DMS 273 (cell line): ENCODE data around the gene TAS1R2.
"Not testable (repeated sequence)": the region's sequence is repeated elsewhere in the genome, so short reads cannot be mapped to it uniquely, and the experiment has no call there.

Experiments used
- DNase-seq: peaks from one replicate; lab custom pipeline; 2025; ENCODE audit not compliant: unreplicated experiment; lab: John Stamatoyannopoulos, UW

The TAS1R2 gene

DNA sequence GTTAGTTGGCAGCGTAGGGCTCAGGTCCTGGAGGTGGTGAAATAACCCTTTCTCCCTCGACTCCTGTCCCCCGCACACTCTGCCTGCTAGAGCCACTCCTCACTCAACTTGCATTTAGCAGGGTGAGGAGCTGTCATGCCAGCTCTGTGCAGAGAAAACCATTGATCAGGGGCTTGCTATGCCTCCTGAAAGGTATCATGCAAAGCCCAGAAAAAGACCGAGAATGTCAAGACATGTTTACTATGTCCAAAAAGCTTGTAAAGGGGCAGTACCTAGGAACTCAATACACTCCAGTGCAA is 24.9 kb upstream of the TAS1R2 start:
- DNase-seq, result no peak

DNA sequence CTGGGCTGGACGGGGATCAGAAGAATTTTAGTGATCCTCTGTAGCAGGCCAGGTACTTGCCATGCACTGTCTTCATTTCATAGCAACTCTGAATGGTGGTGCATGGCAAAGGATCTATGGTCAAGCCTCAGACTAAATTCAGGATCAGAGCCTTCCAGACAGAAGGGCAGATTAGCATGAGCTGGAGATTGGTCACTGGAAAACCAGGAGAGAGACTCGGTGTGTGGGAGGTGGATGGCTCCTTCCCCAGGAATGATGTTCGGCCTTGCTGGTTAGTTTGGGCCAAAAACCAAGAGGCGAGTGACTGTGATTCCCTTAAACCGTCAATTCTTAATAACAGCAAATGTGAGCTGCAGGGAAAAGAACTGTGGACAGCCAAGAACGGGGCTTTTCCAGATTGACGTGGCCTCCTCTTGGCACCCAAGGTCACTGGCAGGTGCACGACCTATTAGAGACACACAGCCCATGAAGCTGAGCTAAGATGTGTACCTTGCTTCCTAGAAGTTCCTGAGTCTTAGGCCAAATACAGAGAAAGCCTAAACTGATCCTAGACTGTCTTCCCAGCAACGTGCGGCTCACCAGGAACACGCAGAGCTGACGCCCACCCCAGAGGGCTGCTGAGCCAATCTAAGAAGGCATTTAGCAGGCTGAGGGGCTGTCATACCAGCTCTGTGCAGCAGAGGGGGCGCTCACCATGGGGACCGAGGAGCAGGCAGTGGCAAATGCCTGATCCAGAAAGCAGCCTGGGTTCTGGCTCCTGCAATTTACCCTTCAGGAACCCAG is 24.4 kb upstream of the TAS1R2 start:
- peak; percentile 89 for DNase-seq

GRCh38 chr1:18883079-18883478 is 23.6 kb upstream of the TAS1R2 start:
- no peak for DNase-seq

DNA sequence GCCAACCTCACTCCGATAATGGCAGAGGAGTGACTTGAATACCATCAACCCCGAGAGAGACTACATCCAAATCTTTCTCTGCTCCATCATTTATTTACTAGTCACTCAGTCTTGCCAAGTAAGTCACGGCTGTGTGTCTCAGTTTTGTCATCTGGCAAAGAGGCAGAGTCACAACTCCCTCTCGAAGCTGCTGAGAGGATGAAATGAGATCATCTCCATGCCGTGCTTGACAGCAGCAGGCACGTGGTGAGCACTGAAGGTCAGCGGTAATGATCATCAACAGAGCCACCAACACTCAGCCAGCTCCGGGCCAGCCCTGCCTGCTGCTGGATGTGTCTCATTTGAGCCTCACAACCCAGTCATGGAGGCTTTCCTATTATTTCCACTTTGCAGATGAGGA is 23.0 kb upstream of the TAS1R2 start:
- DNase-seq, result no peak

DNA sequence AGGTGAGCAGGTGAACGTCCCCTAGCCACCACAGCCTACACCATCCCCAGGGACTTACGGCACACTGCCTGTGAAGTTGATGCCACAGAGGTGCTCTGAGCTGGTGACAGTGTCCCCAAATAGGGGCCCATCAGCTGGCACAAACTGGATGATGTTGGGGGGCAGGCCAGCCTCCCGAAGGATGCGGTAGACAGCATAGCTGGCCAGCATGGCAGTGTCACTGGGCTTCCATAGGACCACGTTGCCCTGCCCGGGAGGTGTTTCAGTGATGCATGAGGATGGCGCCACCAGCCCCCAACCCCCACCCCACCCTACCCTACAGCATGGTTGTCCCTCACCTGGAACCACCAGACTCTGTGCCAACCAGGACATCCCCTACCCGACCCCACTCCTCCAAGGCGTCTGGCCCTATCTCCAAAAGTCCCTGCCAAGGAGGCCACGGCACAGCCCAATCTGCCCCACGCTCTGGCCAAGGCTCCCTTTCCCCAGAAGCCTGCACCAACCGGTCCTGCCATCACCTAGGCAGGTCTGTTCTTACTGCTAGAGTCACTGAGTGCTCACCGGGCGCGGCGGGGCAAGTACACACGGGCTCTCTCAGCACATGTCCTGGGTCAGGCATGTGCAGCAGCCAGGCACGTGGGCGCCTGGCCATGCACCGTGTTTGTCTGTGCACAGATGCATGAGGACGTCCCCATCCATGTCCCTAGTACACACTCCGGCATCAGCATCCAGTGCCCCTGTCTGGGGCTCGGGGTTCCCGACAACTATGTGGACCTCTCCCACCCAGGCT is 22.4 kb upstream of the TAS1R2 start:
- no peak for DNase-seq

DNA sequence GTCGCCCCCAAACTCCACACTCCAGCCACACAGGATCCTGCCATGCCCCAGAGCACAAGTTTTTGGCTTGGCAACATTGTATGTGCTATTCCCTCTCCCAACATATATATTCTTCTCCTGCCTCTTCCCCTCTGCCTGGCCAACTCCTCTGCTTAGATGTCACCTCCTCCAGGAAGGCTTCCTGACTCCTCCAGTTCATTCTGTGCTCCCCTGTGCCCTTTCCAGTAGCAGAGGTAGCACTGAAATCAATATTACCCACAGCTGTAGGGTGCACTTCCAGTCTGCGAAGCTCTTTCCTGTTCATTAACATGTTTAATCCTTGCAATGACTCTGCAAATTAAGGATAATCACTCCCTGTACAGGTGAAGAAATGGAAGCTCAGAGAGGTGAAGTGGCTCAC is 21.7 kb upstream of the TAS1R2 start:
- DNase-seq, result no peak

DNA sequence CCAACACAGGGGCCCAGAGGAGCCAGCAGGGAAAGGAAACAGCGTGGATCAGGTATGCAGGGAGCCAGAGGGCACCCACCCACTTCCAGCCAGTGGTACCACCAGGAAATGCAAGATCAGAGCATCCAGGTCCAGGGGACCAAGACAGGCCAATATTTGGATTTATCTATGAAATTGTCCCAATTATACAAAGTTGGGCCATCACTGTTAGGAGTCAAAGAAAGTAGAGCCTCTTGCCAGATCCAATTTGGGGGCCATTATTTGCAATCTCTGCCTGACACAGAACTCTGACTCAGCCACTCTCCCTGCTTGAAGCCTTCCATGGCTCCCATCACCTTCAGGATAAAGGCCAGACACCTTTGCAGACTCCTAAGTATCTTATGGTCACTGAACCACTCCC is 21.1 kb upstream of the TAS1R2 start:
- DNase-seq, result no peak

- no peak for DNase-seq
These were observed 20.4 kb upstream of the TAS1R2 start for GRCh38 chr1:18879791-18880309.

GRCh38 chr1:18879215-18879790 is 19.8 kb upstream of the TAS1R2 start:
- no peak for DNase-seq

- no peak for DNase-seq
These were observed 19.2 kb upstream of the TAS1R2 start for GRCh38 chr1:18878538-18879214.

GRCh38 chr1:18877282-18877681 is 17.8 kb upstream of the TAS1R2 start:
- no peak for DNase-seq

GRCh38 chr1:18876210-18876609 is 16.8 kb upstream of the TAS1R2 start:
- no peak for DNase-seq

GRCh38 chr1:18875796-18876128 is 16.3 kb upstream of the TAS1R2 start:
- DNase-seq, result no peak

DNA sequence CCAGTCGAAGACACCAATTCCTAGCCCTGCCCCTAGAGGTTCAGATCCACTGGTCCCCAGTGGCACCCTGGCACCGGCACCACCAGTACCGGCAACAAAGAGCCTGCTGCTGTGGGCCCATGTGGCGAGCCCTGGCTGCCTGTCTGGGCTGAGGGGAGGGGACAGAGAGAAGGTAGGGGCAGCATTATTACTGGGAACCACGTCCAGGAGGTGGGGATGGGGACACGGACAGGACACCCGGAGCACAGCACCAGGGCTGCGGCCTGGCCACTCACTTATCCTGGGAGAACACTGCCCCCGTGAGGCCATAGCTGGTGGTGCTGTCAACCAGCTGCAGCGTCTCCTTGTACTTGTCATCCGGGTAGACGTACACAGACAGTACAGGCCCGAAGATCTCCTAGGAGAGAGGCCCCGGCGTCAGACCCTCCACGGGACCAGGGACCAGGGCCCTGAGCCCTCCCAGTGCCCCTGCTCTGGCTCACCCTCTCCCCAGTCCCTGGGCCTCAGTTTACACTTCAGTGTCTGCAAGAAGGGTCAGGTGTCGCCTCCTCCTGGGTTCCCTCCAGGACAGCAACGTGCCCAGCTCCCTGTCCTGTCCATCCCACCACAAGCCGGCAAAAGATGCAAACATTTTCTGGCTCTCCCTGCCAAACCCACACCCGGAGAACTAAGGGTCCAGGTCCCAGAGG is 15.8 kb upstream of the TAS1R2 start:
- DNase-seq, result peak; percentile 90

DNA sequence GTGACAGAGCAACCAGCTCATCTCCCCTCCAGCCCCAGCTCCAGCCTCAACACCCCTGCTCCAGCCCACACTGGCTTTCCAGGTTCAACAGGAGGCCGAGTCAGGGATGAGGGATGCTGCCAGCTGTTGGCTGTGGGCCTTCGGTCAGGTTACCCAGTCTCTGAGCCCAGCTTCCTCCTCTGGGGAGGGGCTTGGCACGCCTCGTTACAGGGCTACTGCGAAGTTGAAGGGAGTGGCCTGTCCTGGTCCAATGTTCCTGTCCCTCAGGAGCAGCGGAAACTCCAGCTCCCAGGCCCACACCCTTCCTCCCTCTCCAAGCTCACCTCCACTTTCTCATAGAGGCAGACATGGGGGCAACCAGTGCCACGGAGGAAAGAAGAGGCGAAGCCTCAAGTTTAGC is 15.1 kb upstream of the TAS1R2 start:
- no peak for DNase-seq

DNA sequence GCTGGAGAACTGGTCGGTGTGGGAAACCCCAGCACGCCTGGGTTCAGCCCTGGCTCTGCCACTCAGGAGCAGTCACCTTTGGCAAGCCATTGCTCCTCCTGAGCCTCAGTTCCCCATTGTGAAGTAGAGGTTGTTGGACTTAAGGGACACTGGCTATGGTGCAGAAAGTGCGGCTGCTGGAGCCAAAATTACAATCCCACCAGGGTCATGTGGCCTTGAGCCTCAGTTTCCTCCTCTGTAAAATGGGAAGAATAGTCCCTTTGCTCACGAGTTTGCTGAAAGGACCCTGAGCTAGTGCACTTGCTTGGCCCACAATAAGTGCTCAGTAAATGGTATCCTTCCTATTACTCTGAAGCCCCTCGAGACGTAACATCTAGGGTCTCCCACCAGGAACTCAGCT is 14.6 kb upstream of the TAS1R2 start:
- no peak for DNase-seq

DNA sequence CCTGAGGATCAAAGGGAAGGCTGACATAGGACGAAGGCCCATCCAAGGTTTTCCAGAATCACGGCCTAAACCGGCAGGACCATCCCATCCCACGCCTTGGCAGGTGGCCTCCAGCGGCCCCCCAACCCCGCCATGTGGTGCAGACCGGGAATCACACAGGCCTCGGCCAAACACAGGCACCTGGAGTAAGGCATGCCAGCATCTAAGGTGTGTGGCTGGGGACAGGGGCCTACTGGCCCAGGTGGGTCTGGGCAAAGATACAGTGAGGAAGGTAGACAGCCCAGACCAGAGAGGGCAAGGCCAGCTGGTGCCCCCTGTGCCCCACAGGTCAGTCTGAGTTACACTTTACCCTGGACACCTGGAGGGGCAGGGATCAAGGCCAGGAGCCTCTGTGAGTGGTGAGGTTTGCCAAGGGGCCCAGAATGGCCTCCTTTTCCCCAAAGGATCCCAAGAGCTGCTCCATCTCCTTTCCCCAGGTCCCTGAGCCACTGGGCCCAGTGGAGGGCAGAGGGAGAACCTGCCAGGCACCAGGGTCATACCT is 12.7 kb upstream of the TAS1R2 start:
- DNase-seq, result no peak

DNA sequence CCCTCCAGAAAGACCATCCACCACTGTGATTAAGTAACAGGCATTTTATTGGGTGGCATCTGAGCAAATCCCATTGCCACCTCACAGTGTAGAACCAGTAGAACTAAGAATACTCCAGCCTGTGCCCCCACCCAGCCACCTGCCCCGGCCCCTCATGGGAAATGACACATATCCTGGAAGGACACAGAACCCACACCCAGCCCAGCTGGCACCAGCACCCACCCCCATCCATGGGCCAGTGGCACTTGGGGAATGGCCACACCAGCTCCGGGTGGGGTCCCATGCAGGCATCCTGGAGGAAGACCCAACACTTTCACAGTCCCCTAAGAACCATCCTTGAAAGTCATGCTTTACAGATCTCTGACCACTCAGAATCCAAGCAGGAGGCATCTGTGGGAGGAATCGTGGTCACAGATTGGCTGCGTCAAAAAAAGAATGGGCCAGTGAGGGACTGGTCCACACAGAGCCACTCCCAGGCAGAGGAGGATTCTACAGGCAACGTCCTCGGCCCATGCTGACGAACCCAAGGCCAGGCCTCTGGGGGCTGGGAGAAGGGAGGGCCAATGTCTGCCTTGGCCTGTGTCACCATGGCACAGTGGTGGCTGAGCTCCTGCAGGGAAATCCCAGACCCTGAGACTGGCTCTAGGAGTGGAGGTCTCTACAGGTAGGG is 12.1 kb upstream of the TAS1R2 start:
- no peak for DNase-seq

DNA sequence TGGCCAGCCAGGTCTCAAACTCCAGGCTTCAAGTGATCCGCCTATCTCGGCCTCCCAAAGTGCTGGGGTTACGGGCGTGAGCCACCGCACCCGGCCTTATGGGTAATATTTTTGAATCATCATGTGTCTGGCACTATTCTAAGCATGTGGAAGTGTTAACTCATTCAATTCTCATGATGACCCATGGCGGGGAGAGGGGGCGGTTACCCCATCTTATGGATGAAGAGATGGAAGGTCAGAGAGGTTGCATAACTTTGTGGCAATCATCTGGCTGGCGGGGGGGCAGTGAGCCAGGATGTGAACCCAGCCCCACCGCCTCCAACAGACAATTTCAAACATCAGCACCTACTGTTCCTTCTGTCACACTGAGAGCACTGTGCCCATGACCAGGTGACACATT is 11.5 kb upstream of the TAS1R2 start:
- DNase-seq, result no peak

- DNase-seq, result not testable (repeated sequence)
These were observed 11.1 kb upstream of the TAS1R2 start for GRCh38 chr1:18870595-18870865.
